A673 (cell line): ENCODE measurements around the gene CMIP. TPM values are rescaled to one million over a fixed set of nuclear protein-coding genes. Genes with fewer than 3 reads are reported as not detected.

Experiments used
- BruUV-seq: library from RNA; stranded (reverse); fragments of 400-500 nt; replicated peaks from 2 replicates; lab custom pipeline; 2021; lab: Mats Ljungman, UMichigan
- CTCF ChIA-PET: fragments of 300-600 bp; sonication (Branson Sonifier 250); formaldehyde crosslinking; loops from one replicate; lab custom pipeline; 2022; ENCODE audit warnings: antibody characterized with exemption; lab: Charles Lee
- POLR2A ChIA-PET: fragments of 300-600 bp; sonication (Branson Sonifier 250); formaldehyde crosslinking; loops from one replicate; lab custom pipeline; 2022; ENCODE audit warnings: antibody characterized with exemption; ENCODE audit not compliant: low non-redundant PET; lab: Charles Lee
- DNase-seq: peaks from one replicate; pipeline ENCODE4 v3.0.0-alpha.2; 2015; ENCODE audit warnings: low spot score
- H3K27ac ChIP-seq: fragments of 200-600 bp; sonication (generic); 2 replicates; pipeline ENCODE4 v1.5.1; 2016; ENCODE audit warnings: mixed run types, low read depth, mild to moderate bottlenecking, mixed read lengths, antibody characterized with exemption, low read length; ENCODE audit not compliant: poor library complexity, severe bottlenecking
- H3K27me3 ChIP-seq: fragments of 200-600 bp; sonication (generic); replicated peaks from 2 replicates; pipeline ENCODE4 v1.6.1; 2017; ENCODE audit warnings: mixed run types, low read depth, mild to moderate bottlenecking, mixed read lengths, antibody characterized with exemption, low read length; ENCODE audit not compliant: insufficient read depth, poor library complexity
- H3K36me3 ChIP-seq: fragments of 200-600 bp; sonication (generic); 2 replicates; pipeline ENCODE4 v1.6.1; 2016; ENCODE audit warnings: mixed run types, mild to moderate bottlenecking, mixed read lengths, antibody characterized with exemption, low read length; ENCODE audit not compliant: insufficient read depth, poor library complexity, severe bottlenecking
- H3K4me1 ChIP-seq: fragments of 200-600 bp; sonication (generic); 2 replicates; pipeline ENCODE4 v1.6.1; 2017; ENCODE audit warnings: mixed run types, mild to moderate bottlenecking, mixed read lengths, antibody characterized with exemption, low read length; ENCODE audit not compliant: insufficient read depth, poor library complexity, severe bottlenecking
- H3K4me3 ChIP-seq: fragments of 200-600 bp; sonication (generic); 2 replicates; pipeline ENCODE4 v1.5.1; 2016; ENCODE audit warnings: low read depth, mixed run types, mild to moderate bottlenecking, mixed read lengths, low read length; ENCODE audit not compliant: poor library complexity, severe bottlenecking
- H3K9me3 ChIP-seq: fragments of 200-600 bp; sonication (generic); 2 replicates; pipeline ENCODE4 v1.6.1; 2016; ENCODE audit warnings: mixed run types, low read depth, mild to moderate bottlenecking, mixed read lengths, antibody characterized with exemption, low read length; ENCODE audit not compliant: poor library complexity, severe bottlenecking
- EZH2 ChIP-seq: fragments of 200-600 bp; sonication (generic); IDR thresholded peaks from 2 replicates; pipeline ENCODE4 v1.6.1; 2017; ENCODE audit warnings: borderline replicate concordance, low read depth, mild to moderate bottlenecking, mixed read lengths, antibody characterized with exemption, low read length; ENCODE audit not compliant: poor library complexity, severe bottlenecking
- intact Hi-C: fragments of 100-400 bp; cut with micrococcal nuclease; formaldehyde crosslinking; loops from one replicate; pipeline ENCODE4 v1.10.0; 2022; ENCODE audit not compliant: unreplicated experiment
- total RNA-seq: library from RNA; stranded (reverse); gene quantifications from 2 replicates; pipeline ENCODE4 v1.2.3, GENCODE V29; 2021
- TF ChIP-seq, protein P1 (sequence below): fragments of 300-800, 200-600 bp; sonication (generic); conservative IDR thresholded peaks from 2 replicates; pipeline ENCODE4 v1.5.1; 2017; ENCODE audit warnings: low read depth, mild to moderate bottlenecking, antibody characterized with exemption, low read length, moderate library complexity, mixed read lengths

The CMIP gene
- total RNA-seq, 1 experiment from 2014 or later, result 25.5 TPM

DNA sequence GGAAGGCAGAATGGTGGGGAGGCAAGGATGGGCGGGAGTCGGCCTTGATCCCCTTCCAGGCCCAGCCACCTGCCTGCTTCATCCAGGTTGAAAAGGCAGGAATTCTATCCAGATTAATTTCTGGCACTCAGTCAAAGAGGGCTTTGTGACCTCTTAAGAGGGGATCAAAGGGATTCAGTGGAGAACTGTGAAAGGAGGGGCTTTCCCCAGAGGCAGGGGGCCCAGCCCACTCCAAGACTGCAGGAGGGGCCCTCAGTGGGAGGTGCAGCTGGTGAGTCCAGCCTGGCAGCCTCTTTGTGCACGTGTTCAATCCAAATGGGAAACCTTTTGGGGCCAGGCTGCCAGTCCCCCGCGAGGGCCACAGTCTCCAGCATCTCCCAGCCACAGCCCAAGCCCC, 186.0 kb downstream of the CMIP start:
- Histone ChIP-seq H3K27ac (no peak overlapping the region), H3K4me3 (no peak overlapping the region), H3K27me3 (no peaks in the 10 kb centered on the region), H3K4me1 (no peaks in the 10 kb centered on the region), H3K9me3 (no peaks in the 10 kb centered on the region), H3K36me3 (no peaks in the 10 kb centered on the region)
- intact Hi-C loops, result no loop called here
- no peak for DNase-seq
- TF ChIP-seq EZH2, result no peak
- TF ChIP-seq, protein P1, sequence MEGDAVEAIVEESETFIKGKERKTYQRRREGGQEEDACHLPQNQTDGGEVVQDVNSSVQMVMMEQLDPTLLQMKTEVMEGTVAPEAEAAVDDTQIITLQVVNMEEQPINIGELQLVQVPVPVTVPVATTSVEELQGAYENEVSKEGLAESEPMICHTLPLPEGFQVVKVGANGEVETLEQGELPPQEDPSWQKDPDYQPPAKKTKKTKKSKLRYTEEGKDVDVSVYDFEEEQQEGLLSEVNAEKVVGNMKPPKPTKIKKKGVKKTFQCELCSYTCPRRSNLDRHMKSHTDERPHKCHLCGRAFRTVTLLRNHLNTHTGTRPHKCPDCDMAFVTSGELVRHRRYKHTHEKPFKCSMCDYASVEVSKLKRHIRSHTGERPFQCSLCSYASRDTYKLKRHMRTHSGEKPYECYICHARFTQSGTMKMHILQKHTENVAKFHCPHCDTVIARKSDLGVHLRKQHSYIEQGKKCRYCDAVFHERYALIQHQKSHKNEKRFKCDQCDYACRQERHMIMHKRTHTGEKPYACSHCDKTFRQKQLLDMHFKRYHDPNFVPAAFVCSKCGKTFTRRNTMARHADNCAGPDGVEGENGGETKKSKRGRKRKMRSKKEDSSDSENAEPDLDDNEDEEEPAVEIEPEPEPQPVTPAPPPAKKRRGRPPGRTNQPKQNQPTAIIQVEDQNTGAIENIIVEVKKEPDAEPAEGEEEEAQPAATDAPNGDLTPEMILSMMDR, result no peak
- CTCF ChIA-PET, result no interaction called here
- POLR2A ChIA-PET, result interaction anchor here (0.6 kb wide), 1 partner anchor 13 kb away, joined by 4 read pairs; no protein-coding TSS in a partner anchor
- BruUV-seq, result no TSS peak

DNA sequence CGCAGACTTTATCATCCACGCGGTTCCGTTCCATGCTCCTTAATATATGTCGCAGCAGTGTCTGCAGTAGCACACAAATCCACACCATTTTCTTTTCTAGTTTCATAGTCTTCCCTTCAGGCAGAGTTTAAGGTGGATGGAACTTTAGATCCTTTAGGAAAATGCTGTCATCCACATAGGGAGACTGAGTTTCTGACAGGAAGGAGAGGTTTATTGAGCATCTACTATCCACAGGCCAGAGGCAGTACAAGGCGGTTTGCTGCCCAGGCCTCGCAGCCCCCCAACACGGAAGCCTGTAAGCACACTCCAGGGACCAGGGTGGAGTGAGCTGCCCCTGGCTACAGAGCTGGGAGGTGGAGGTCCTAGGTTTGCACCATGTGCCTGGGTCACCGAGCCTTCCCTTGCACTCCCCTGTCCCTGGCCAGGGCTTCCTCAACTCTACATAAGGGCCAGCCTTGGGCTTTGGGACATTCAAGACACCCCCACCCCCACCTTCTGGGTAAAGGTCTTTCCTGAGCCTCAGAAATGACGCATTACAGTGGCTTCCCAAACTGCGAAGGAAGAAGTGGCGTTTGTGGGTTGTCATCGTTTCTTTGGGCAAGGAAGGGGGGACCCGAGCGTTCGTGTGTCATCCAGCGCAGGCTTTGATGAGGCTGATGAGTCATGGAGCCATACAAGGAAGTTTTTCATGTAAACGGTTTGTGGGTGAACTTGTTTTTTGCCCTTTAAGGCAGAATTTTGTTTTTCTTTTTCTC, 188.0 kb downstream of the CMIP start:
- Histone ChIP-seq H3K27ac (no peak overlapping the region), H3K4me1 (peaks cover 8% of the 10 kb centered on the region)

DNA sequence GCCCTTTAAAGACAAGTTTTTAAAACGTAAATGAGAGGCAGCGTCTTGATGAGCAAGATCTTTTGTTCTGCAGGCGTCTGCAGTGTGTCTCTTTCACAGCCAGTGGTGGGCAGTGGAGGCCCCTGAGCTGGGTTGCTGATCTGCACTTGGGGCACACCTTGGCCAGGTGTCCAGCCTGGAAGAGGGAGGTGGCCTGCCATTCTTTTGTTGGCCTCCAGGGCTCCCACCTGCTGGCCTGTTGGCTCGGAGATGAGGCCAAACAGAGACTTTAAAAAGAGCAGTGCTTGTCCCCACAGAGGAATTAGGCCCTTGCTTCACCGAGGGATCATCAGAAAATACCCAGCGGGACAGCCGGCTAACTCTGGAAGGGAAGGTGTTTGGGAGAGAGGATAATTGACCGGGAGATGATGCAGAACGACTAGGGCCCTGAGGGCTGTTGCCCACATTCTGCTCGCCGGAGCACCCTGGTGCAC, 188.6 kb downstream of the CMIP start:
- Histone ChIP-seq H3K4me1 (peaks cover 8% of the 10 kb centered on the region), H3K27me3 (no peaks in the 10 kb centered on the region), H3K27ac (no peak overlapping the region), H3K36me3 (no peaks in the 10 kb centered on the region), H3K9me3 (no peaks in the 10 kb centered on the region), H3K4me3 (no peak overlapping the region)
- intact Hi-C loops, result no loop called here
- ChIA-PET POLR2A (no interaction called here), CTCF (no interaction called here)
- BruUV-seq, result no TSS peak
- no peak for TF ChIP-seq EZH2
- TF ChIP-seq, protein P1, result no peak
- DNase-seq, result no peak

More for the DNA sequence above, 188.0 kb downstream of the CMIP start:
- no peak for DNase-seq
- TF ChIP-seq, protein P1, result no peak
- no peak for TF ChIP-seq EZH2
- Histone ChIP-seq H3K36me3 (no peaks in the 10 kb centered on the region), H3K4me3 (no peak overlapping the region), H3K27me3 (no peaks in the 10 kb centered on the region), H3K9me3 (no peaks in the 10 kb centered on the region)
- ChIA-PET POLR2A (no interaction called here), CTCF (no interaction called here)
- intact Hi-C loops, result no loop called here
- BruUV-seq, result no TSS peak
